Mucosa of gallbladder (tissue), 1 donor: ENCODE measurements around the gene IMMP2L. TPM values are rescaled to one million over a fixed set of nuclear protein-coding genes. Genes with fewer than 3 reads are reported as not detected.

Source experiments
- DNase-seq: peaks from one replicate; pipeline ENCODE4 v3.0.0-alpha.2; 2020; ENCODE audit warnings: low spot score
- total RNA-seq: library from RNA; stranded (reverse); gene quantifications from one replicate; pipeline ENCODE4 v1.2.1, GENCODE V29; 2021
- donor health status: DM: no; HTN: no; CAD: no.

Gene IMMP2L
- total RNA-seq, 1 donor from 2014 or later = 19.7 TPM

DNA sequence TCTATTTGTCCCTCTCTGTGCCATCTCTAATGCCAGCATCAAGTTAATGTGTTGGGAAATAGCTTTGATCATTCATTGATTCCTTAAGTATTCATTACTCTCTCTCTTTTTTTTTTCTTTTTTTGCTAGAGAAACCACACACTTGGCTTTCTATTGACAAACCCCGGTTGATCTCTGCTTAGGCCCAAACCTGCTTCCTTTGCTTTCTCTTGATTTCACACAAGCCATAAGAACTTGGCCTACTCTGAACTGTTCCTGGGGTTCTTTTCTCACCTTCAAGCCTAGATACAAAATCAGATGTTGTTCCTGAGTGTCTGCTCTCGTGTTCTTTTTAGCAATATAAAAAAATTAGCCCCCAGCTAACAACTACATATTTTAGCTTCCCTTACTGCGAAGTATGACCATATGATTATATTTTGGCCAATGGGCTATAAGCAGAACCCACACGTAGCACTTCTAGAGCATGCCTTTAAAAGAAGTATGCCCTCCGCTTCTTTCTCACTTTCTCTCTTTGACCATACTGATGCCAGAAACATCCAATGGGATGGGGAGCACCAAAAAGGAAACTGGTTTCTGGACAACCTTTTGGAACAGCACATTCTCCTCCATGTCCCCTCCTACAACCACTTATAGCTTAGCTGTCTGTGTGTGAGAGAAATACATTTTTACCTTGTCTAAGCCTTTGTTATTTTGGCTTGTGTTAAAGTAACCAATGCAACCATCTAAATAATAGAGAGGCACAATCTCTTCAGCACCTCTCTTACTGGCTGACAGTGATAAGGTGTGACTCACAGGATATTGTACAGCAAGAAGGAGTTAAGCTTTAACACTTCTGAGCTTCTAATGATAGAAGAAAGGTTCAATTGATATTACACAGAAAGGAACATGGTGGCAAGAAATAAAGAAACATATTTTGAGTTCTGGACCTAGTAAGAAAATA lies 568.0 kb downstream of the IMMP2L start:
- DNase-seq = no peak

- no peak for DNase-seq
Measured at GRCh38 chr7:110988890-110989501, 573.3 kb downstream of the IMMP2L start.

- DNase-seq = no peak
Measured at GRCh38 chr7:110988348-110988747, 573.9 kb downstream of the IMMP2L start.

GRCh38 chr7:110987127-110987693 lies 575.1 kb downstream of the IMMP2L start:
- no peak for DNase-seq

DNA sequence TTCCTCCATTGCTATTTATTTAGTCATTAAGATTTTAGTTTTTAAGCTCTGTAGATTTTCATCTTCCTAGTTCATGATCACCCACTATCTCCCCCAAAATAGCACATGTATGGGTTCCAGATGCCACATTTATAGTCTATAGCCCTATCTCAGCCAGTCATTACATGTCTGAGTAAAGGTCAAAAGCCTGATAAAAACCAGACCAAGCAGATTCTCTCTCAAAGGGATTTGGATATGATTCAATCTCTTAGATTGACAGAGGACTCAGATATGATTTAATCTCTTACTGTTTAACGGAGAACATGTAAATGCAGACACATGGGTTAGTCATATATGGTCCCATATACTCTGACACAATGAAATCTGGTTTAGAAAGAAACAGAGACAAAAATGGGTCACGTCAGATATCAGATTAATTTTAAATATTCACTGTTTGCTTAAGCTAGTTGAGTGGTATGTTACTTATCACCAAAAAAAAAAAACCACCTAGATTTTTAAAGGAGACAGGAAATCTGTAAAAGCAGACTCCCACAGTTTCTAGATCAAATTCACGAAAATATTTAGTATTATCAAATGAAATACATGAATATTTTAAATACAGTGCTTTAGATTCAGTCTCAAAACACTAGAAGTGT lies 578.4 kb downstream of the IMMP2L start:
- DNase-seq = no peak

DNA sequence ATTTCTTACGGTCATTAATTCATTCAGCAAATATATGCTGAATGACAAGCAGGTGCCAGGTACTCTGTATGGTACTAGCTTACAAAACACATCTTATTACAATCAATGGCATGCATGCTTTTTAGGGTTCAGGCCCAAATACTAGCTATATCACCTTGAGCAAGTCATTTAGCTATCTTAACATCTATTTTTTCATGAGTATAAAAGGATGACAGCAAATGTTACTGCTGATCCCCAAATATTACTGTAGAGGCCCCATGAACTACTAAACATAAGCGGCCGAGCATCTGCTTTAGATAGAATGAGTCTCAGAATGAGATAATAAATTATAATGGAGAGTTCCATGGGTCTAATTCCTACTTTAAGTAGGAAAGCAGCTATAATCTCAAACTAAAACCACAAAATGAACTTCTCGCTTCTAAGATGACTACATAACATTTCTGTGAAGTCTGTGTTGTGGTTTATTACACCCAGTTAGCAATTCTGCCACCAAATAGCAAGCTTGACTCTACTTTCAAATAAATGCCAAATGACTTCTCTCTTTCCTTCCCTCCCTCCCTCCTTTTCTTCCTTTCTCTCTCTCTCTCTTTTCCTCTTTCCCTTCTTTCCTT lies 585.1 kb downstream of the IMMP2L start:
- no peak for DNase-seq

- DNase-seq = no peak
Measured at GRCh38 chr7:110975486-110975885, 586.8 kb downstream of the IMMP2L start.

DNA sequence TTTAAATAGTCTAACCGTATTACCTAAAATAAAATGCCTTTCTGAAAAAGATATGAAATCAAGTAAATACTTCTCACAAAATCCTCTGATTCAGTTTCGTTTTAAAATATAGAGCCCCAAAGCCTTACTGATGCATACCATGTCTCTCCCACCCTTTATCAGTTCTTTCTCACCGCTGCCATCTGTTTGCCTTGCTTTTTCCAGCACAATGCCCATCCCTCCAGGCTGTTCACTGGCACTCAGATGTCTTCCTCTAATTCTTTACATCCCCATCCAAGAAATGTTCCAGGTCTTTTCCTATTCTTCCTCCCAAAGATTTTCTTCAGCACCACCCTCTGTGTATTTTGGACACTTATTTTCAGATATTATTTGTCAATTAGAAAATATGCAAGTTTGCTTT lies 587.9 kb downstream of the IMMP2L start:
- DNase-seq = no peak

- DNase-seq = no peak
Measured at GRCh38 chr7:110973196-110973990, 588.9 kb downstream of the IMMP2L start.

DNA sequence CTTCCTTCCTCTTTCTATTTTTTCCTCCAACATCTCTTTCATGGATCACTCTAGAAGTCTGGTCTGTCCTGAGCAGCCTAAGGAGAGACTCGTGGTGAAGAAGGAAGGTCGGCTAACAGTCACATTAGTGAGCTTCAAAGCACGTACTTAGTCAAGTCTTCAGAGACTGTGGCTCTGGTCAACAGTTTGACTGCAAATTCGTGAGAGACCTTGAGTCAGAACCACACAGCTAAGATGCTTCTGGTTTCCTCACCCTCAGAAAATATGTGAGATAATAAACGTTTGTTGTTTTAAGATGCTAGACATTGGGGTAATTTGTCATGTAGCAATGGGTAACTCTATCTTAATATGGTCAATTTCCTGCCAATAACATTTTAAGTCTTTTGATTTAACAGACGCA lies 597.5 kb downstream of the IMMP2L start:
- no peak for DNase-seq

DNA sequence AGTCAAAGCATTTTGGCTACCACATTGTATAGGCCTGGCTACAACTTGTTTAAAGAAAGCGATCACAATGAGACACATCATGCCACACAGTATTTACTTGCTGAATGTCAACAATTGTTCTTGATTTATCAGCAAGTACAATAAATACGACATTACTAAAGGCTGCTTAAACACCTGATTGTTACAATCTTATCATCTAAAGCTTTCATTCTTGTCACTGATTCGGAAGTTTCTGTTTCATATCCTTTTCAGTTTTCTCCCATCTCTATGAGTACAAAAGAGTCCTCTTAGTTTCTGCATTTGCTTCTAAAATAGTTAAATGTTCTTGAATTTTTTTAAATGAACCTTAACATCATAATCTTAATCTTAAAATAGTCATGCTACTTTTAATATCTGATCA lies 599.5 kb downstream of the IMMP2L start:
- DNase-seq = no peak

DNA sequence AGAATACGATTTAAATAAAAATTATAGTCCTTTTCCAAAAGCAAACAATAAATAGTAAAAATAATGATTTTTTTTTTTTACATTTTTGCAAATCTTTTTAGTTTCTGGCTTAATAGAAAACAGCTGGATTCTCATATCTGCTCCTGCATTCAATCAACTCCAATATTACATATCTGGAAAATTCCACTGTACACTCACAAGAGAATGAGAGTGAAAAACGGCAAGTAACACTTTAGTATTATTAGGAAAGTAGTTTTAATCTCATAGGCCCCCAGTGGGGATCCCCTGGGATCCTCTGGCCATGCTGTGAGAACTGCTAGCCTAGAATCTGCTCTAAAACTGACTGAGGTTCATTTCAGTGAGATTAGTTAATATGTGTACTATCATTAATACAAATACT lies 599.9 kb downstream of the IMMP2L start:
- no peak for DNase-seq

GRCh38 chr7:110960811-110961210 lies 601.5 kb downstream of the IMMP2L start:
- DNase-seq = no peak

DNA sequence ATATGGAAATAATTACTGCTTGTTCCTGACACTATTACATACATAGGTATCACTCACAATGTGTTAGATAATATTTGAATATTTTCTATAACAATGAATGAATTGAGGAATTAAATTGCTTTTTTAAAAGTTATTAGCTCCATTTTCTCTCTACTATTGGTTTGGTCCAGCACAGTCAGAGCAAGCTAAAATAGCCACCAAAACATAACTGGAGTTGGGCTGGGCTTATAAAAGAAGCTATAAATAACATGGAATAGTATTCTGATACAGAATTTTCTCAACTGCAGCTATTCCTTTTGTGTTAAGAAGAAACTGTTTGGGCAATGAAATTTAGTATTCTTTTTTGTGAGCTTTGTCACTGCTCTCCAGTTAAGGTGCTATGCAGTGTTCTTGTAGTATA lies 614.0 kb downstream of the IMMP2L start:
- DNase-seq = no peak

- no peak for DNase-seq
Measured at GRCh38 chr7:110947408-110947807, 614.9 kb downstream of the IMMP2L start.

GRCh38 chr7:110944966-110945644 lies 617.2 kb downstream of the IMMP2L start:
- DNase-seq = no peak

DNA sequence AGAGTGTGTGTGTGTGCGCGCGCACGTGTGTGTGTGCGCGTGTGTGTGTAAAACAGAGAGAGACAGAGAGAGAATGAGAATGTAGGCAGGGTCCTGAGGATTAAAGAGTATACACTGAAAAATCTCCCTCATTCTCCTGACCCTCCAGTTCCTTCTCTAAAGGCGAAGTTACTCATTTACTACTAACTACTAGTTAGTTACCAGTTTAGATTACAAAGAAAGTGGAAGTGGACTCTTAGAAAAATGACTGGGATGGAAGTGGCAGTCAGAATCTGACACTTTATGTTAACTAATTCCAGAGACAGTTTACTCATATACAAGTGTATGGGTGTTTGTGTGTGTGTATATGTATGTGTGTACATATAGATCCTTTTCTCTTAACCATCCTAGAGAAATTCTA lies 617.8 kb downstream of the IMMP2L start:
- DNase-seq = no peak

DNA sequence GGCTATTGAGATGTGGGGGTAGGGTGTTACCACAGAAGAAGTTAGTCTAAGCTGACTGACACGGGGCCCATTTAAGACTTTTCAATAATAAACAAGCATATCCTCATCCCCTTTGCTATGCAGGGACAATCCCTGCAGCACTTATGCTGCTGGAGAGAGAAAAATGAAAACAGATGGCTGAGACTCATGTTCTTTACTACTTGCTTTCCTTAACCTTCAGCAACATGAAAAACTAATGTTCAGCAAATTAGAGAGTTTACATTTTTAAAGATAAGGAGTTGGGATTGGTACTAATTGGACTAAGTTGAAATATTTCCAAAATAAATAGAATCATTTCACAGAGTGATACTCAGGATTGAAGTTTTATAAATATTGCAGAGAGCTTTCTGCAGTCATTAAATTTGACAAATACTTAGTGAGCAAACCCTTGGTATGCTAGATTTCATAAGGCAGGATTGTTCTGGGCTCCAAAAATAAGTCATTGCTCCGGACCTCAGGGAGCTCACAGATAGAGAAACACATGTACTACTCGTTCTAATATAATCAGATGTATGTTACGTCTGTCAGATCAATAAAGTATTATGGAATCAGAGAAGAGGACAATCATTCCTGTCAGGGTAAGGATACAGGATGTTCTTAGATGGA lies 618.5 kb downstream of the IMMP2L start:
- no peak for DNase-seq

DNA sequence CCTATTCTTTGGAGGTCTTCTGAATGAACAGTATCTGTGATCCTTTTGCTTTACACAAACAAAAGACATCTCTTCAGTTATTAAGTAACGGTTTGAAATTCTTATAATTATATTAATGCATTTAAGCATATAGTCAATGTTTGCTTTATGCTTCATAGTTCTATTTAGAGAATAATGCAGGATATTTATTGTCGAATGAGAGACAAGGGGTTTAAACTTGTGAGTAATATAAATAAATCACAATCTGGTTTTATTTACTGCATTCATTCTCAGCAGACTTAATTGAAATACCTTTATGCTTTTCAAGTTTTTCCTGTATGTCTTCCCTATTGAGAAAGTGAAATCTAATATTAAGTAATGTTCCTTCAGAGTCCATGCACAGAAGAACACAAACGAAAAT lies 620.9 kb downstream of the IMMP2L start:
- no peak for DNase-seq

- no peak for DNase-seq
Measured at GRCh38 chr7:110940756-110941155, 621.5 kb downstream of the IMMP2L start.
